OCI-LY7 (cell line): Measurements from ENCODE around the gene LRRFIP1.

Experiments used
- EZH2phosphoT487 ChIP-seq: fragments of 200-600 bp; sonication (generic); IDR thresholded peaks from 2 replicates; pipeline ENCODE4 v1.6.1; 2018; ENCODE audit warnings: low read depth, borderline replicate concordance, mild to moderate bottlenecking, mixed run types, antibody characterized with exemption, low read length, moderate library complexity, mixed read lengths
- TF ChIP-seq, protein P1 (sequence below): fragments of 200-600 bp; sonication (generic); conservative IDR thresholded peaks from 2 replicates; pipeline ENCODE4 v1.5.1; 2014; ENCODE audit warnings: mild to moderate bottlenecking, antibody characterized with exemption, low read length, moderate library complexity, mixed read lengths

GRCh38 chr2:237799060-237799428 lies 171.7 kb downstream of the LRRFIP1 start:
- TF ChIP-seq, protein P1, sequence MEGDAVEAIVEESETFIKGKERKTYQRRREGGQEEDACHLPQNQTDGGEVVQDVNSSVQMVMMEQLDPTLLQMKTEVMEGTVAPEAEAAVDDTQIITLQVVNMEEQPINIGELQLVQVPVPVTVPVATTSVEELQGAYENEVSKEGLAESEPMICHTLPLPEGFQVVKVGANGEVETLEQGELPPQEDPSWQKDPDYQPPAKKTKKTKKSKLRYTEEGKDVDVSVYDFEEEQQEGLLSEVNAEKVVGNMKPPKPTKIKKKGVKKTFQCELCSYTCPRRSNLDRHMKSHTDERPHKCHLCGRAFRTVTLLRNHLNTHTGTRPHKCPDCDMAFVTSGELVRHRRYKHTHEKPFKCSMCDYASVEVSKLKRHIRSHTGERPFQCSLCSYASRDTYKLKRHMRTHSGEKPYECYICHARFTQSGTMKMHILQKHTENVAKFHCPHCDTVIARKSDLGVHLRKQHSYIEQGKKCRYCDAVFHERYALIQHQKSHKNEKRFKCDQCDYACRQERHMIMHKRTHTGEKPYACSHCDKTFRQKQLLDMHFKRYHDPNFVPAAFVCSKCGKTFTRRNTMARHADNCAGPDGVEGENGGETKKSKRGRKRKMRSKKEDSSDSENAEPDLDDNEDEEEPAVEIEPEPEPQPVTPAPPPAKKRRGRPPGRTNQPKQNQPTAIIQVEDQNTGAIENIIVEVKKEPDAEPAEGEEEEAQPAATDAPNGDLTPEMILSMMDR = no peak
- no peak for TF ChIP-seq EZH2phosphoT487
